Measurements from ENCODE around the gene REEP2. TPM values are rescaled to one million over a fixed set of nuclear protein-coding genes. Genes with fewer than 3 reads are reported as not detected.

REEP2 gene
- total RNA-seq, 3 donors from 2014 or later (not counting 1 experiment from before 2014, with no cell fraction given) = 0.28 to 0.79 (median 0.66) TPM

DNA sequence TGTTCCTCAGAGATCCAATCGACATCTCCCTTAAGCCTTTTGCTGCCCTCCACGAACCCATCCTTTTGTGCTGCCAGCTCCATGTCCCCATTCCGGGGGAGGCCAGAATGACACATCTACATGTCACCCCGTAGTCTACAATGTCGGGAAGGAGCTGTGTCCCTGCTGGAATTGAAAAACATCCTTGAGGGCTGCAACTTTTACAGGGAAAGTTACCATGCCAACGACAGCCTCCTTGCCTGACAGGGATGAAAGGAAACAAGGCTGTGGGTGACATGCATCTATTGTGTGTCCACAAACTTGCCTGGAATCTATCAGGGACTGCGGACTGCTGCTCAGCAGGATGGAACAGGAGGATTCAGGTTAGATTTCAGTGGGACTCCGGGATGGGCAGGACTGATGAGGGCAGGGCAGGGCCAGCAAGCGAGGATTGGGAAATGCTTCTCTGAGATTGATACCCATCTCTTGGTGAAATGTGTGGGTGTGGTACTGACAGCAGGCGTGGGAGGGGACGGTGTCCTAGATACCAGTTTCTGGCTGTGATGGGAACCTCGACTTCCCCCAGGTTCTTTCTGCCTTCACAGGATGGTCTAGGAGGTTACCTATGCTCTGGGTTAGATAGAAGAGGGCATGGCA lies 51.9 kb downstream of the REEP2 start:
- peaks cover 26% of the 10 kb centered on the region for H3K27me3 ChIP-seq (ENCODE audit: control insufficient read depth, insufficient read depth, low read length)
- DNase-seq (no peak), ATAC-seq (no peak)
- H3K4me3 ChIP-seq (ENCODE audit: low read length) = no peak overlapping the region
- H3K4me1 ChIP-seq (ENCODE audit: control insufficient read depth, insufficient read depth, low read length) = peaks cover 16% of the 10 kb centered on the region
- TF ChIP-seq, protein P1, sequence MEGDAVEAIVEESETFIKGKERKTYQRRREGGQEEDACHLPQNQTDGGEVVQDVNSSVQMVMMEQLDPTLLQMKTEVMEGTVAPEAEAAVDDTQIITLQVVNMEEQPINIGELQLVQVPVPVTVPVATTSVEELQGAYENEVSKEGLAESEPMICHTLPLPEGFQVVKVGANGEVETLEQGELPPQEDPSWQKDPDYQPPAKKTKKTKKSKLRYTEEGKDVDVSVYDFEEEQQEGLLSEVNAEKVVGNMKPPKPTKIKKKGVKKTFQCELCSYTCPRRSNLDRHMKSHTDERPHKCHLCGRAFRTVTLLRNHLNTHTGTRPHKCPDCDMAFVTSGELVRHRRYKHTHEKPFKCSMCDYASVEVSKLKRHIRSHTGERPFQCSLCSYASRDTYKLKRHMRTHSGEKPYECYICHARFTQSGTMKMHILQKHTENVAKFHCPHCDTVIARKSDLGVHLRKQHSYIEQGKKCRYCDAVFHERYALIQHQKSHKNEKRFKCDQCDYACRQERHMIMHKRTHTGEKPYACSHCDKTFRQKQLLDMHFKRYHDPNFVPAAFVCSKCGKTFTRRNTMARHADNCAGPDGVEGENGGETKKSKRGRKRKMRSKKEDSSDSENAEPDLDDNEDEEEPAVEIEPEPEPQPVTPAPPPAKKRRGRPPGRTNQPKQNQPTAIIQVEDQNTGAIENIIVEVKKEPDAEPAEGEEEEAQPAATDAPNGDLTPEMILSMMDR (IDR thresholded peaks at IDR 0.05) = no peak
- intact Hi-C loops (cut with micrococcal nuclease) = loop anchor here (10.0 kb wide), 1 partner anchor 54 kb away; the partner anchor contains the start of gene ETF1
- H3K4me1 Mint-ChIP-seq = peaks cover 5 to 10% of the 10 kb centered on the region in 2 donors
- peak overlapping the region; percentile 42 for H3K4me3 Mint-ChIP-seq
- no peaks in the 10 kb centered on the region for H3K9me3 Mint-ChIP-seq
- no peaks in the 10 kb centered on the region for H3K36me3 Mint-ChIP-seq
- no peak overlapping the region for H3K27ac Mint-ChIP-seq
- H3K9me3 ChIP-seq (ENCODE audit: control insufficient read depth, insufficient read depth, low read length) = no peaks in the 10 kb centered on the region
- no peak overlapping the region for H3K27ac ChIP-seq (ENCODE audit: low read length)
- no peaks in the 10 kb centered on the region for H3K36me3 ChIP-seq (ENCODE audit: control insufficient read depth, insufficient read depth, low read length)
- 86% methylated on average over 12 of the region's 12 CpGs for WGBS (ENCODE audit: insufficient coverage)
- H3K27me3 Mint-ChIP-seq (ENCODE audit: low read depth in 2 of 2) = peaks cover 15 to 21% of the 10 kb centered on the region in 2 donors

DNA sequence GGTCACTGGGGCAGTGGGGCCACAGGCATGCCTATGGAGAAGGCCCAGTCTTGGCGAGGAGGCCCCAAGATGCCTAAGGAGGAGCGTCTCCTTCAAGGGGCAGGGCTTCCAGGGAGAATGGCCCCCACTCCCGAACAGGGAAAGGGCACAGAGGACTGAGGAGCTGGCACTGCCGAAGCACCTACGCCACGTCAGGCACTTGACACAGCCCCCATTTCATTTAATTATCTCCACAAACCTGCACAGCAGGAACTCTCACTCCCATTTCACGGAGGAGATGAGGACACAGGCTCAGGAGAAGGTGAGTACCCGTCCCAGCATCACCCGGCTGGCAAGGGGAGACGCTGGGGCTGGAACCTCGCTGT lies 52.4 kb downstream of the REEP2 start:
- Histone ChIP-seq H3K36me3 (ENCODE audit: control insufficient read depth, insufficient read depth, low read length) (no peaks in the 10 kb centered on the region), H3K27me3 (ENCODE audit: control insufficient read depth, insufficient read depth, low read length) (peaks cover 26% of the 10 kb centered on the region), H3K27ac (ENCODE audit: low read length) (no peak overlapping the region), H3K9me3 (ENCODE audit: control insufficient read depth, insufficient read depth, low read length) (no peaks in the 10 kb centered on the region), H3K4me3 (ENCODE audit: low read length) (no peak overlapping the region), H3K4me1 (ENCODE audit: control insufficient read depth, insufficient read depth, low read length) (peaks cover 16% of the 10 kb centered on the region)
- H3K27me3 Mint-ChIP-seq (ENCODE audit: low read depth in 2 of 2) = peaks cover 15 to 21% of the 10 kb centered on the region in 2 donors
- intact Hi-C loops (cut with micrococcal nuclease) = loop anchor here (10.0 kb wide), 1 partner anchor 54 kb away; the partner anchor contains the start of gene ETF1
- peak overlapping the region; percentile 42 for H3K4me3 Mint-ChIP-seq
- H3K4me1 Mint-ChIP-seq = peaks cover 5 to 10% of the 10 kb centered on the region in 2 donors
- H3K27ac Mint-ChIP-seq = no peak overlapping the region
- TF ChIP-seq, protein P1 (IDR thresholded peaks at IDR 0.05) = no peak
- H3K9me3 Mint-ChIP-seq = no peaks in the 10 kb centered on the region
- 65% methylated on average over 11 of the region's 11 CpGs for WGBS (ENCODE audit: insufficient coverage)
- DNase-seq = peak in 1 of 2 donors; percentile 17
- ATAC-seq = no peak
- H3K36me3 Mint-ChIP-seq = no peaks in the 10 kb centered on the region

DNA sequence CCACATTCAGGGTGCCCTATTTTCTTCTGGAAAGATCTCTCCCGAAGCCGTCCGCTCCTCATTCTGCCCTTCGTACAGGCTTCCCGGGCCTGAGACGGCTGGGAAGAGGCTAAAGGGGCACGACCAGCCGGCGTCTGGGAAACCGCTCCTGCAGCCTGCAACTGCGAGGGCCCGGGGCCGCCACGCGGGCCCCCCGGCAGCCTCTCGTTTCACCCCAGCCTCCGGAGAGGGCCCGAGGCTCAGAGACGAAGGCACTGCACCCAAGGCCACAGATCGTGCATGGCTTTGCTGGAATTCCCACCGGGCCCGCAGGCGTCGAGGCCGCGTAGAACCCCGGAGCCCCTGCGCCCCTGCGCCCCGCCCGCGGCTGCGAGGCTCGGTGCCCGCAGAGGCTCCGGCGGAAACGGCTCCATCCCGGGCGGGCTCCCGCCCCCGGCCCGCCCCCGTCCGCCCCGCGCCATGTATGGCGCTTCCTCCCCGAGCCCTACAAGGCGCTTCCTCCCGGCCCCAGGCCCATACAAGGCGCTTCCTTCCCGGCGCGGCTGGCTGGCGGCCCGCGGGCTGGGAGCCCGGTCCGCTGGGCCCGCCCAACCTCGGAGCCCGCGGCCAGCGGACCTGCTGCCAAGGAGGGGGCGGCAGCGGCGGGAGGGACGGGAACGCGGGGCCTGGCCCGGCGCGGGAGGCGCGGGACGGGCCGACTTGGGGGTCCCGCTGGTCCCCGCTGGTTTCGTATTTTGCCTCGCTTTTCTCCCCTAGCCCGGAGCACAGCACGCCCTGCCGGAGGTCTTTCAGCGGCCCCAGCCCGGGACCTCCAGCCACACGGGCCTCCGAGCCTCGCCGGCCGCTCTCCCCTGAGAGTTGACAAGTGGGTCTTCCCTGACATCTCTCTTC lies 53.1 kb downstream of the REEP2 start:
- 4% methylated on average over 93 of the region's 93 CpGs for WGBS (ENCODE audit: insufficient coverage)
- peak overlapping the region; percentile 47 for H3K4me3 ChIP-seq (ENCODE audit: low read length)
- H3K9me3 ChIP-seq (ENCODE audit: control insufficient read depth, insufficient read depth, low read length) = no peaks in the 10 kb centered on the region
- peaks cover 26% of the 10 kb centered on the region for H3K27me3 ChIP-seq (ENCODE audit: control insufficient read depth, insufficient read depth, low read length)
- no peak overlapping the region for H3K27ac ChIP-seq (ENCODE audit: low read length)
- no peaks in the 10 kb centered on the region for H3K9me3 Mint-ChIP-seq
- ATAC-seq (peak; percentile 97 to 100 (median 99)), DNase-seq (peak; percentile 75 to 94)
- H3K36me3 ChIP-seq (ENCODE audit: control insufficient read depth, insufficient read depth, low read length) = no peaks in the 10 kb centered on the region
- intact Hi-C loops (cut with micrococcal nuclease) = loop anchor here (1.0 to 10.0 kb wide), 2 partner anchors 27 to 53 kb away; partner anchors contain the start of genes EGR1 and ETF1
- H3K4me3 Mint-ChIP-seq = peak overlapping the region; percentile 94
- peaks cover 15 to 18% of the 10 kb centered on the region in 2 donors for H3K27me3 Mint-ChIP-seq (ENCODE audit: low read depth in 2 of 2)
- peak overlapping the region; percentile 62 to 82 for H3K27ac Mint-ChIP-seq
- H3K4me1 Mint-ChIP-seq = peaks cover 5 to 10% of the 10 kb centered on the region in 2 donors
- H3K36me3 Mint-ChIP-seq = no peaks in the 10 kb centered on the region
- peaks cover 16% of the 10 kb centered on the region for H3K4me1 ChIP-seq (ENCODE audit: control insufficient read depth, insufficient read depth, low read length)
- TF ChIP-seq, protein P1 (IDR thresholded peaks at IDR 0.05) = no peak

Data from natural killer cell (primary cell).